ENCODE measurements around the gene RIOK1.

GRCh38 chr6:7404546-7404945 lies 14.9 kb downstream of the RIOK1 start:
- TF ChIP-seq POLR2AphosphoS5 (IDR thresholded peaks at IDR 0.05) = no peak
- no peak for TF ChIP-seq CTCF (IDR thresholded peaks at IDR 0.05)
